Measurements from ENCODE around the gene MAN2C1. TPM values are rescaled to one million over a fixed set of nuclear protein-coding genes. Genes with fewer than 3 reads are reported as not detected.

The MAN2C1 gene
- total RNA-seq, 2 donors from 2014 or later, result 186 to 339 TPM

DNA sequence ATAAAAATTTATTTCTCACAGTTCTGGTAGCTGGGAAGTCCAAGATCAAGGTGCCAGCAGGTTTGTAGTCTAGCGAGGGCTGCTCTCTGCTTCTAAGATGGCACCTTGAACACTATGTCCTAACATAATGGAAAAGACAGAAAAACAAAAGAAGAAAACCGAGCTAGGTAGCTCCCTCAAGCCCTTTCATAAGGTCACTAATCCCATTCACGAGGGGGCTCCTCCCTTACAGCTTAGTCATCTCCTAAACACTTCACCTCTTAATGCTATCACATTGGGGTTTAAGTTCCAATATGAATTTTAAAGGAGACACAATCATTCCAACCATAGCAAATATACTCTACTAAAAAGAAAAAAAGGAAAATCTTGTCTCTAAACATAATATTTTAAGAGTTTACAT lies 62.2 kb downstream of the MAN2C1 start:
- Histone ChIP-seq H3K36me3 (replicated peaks in 1 of 2; ENCODE audit: insufficient read depth in 1 of 2, low read depth in 2 of 2) (no peaks in the 10 kb centered on the region), H3K4me3 (no peak overlapping the region), H3K27me3 (peaks cover 0 to 4% of the 10 kb centered on the region in 2 donors), H3K4me1 (no peaks in the 10 kb centered on the region), H3K9me3 (no peaks in the 10 kb centered on the region), H3K27ac (no peak overlapping the region)
- WGBS, 2 donors, result 44 to 57% methylated on average over 3 of the region's 3 CpGs
- TF ChIP-seq, protein P1, sequence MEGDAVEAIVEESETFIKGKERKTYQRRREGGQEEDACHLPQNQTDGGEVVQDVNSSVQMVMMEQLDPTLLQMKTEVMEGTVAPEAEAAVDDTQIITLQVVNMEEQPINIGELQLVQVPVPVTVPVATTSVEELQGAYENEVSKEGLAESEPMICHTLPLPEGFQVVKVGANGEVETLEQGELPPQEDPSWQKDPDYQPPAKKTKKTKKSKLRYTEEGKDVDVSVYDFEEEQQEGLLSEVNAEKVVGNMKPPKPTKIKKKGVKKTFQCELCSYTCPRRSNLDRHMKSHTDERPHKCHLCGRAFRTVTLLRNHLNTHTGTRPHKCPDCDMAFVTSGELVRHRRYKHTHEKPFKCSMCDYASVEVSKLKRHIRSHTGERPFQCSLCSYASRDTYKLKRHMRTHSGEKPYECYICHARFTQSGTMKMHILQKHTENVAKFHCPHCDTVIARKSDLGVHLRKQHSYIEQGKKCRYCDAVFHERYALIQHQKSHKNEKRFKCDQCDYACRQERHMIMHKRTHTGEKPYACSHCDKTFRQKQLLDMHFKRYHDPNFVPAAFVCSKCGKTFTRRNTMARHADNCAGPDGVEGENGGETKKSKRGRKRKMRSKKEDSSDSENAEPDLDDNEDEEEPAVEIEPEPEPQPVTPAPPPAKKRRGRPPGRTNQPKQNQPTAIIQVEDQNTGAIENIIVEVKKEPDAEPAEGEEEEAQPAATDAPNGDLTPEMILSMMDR (IDR thresholded peaks at IDR 0.05), result no peak
- no peak for TF ChIP-seq POLR2A (IDR thresholded peaks at IDR 0.05)
- ATAC-seq (no peak), DNase-seq (no peak)
- intact Hi-C loops (cut with DNase I), result loop anchor here (10.0 kb wide), 2 partner anchors 71 to 271 kb away; no protein-coding TSS in a partner anchor

MicroRNAs within 50 kb of the gene (microRNA counts, 767-probe panel; counts per million panel counts)
- microRNA hsa-miR-631, result 736 to 1,799 counts per million in 2 donors

Small RNAs within 50 kb of the gene (microRNA-seq; reads per million reads assigned to microRNA genes)
- 0 reads per million in 2 donors for gene MIR631 (ENCODE audit: borderline number of aligned reads in 2 of 2, borderline replicate concordance in 2 of 2)

Other genes starting within 250 kb of the MAN2C1 start
- gene C15orf39, start 166.7 kb downstream of the MAN2C1 start, total RNA-seq, result 10 to 100 TPM; 12.5 to 30.3 TPM
- gene GOLGA6C, start 110.3 kb downstream of the MAN2C1 start, total RNA-seq, result not detected
- not detected for gene GOLGA6D, start 85.8 kb downstream of the MAN2C1 start, total RNA-seq
- gene COMMD4, start 32.5 kb downstream of the MAN2C1 start, total RNA-seq, result 10 to 100 TPM; 35.3 to 43.8 TPM
- 100 to 1,000 TPM in 1 of 2 donors, 10 to 100 TPM in 1; 79.1 to 112 TPM for gene NEIL1, start 21.6 kb downstream of the MAN2C1 start, total RNA-seq
- gene SIN3A, start 83.1 kb upstream of the MAN2C1 start, total RNA-seq, result 10 to 100 TPM; 17.1 to 23.1 TPM
- gene PTPN9, start 210.7 kb upstream of the MAN2C1 start, total RNA-seq, result 1 to 10 TPM; 7.3 to 9.9 TPM

Data from body of pancreas (tissue), 4 donors.